Hepatocyte (in vitro differentiated cells): ENCODE results near the gene INPP5B. TPM values are rescaled to one million over a fixed set of nuclear protein-coding genes. Genes with fewer than 3 reads are reported as not detected.
A peak's percentile ranks its signal among the peaks of the same experiment; 100 is the strongest.
"Not testable (repeated sequence)": the region's sequence is repeated elsewhere in the genome, so short reads cannot be mapped to it uniquely, and the experiment has no call there.

Experiments
- DNase-seq: peaks from one replicate; pipeline ENCODE4 v3.0.0-alpha.2; 2016; ENCODE audit warnings: low spot score
- H2AFZ ChIP-seq: fragments of 200-600 bp; sonication (generic); 2 replicates; pipeline ENCODE4 v1.6.0; 2016; ENCODE audit warnings: antibody characterized with exemption, mild to moderate bottlenecking
- H3K27ac ChIP-seq: fragments of 200-600 bp; sonication (generic); 2 replicates; pipeline ENCODE4 v1.5.1; 2016; ENCODE audit warnings: mild to moderate bottlenecking
- H3K27me3 ChIP-seq: fragments of 200-600 bp; sonication (generic); 2 replicates; pipeline ENCODE4 v1.6.1; 2016
- H3K36me3 ChIP-seq: fragments of 200-600 bp; sonication (generic); replicated peaks from 2 replicates; pipeline ENCODE4 v1.5.1; 2016; ENCODE audit warnings: low read depth; ENCODE audit not compliant: insufficient read depth
- H3K4me1 ChIP-seq: fragments of 200-600 bp; sonication (generic); 2 replicates; pipeline ENCODE4 v1.5.1; 2016; ENCODE audit warnings: mild to moderate bottlenecking, moderate library complexity; ENCODE audit not compliant: insufficient read depth
- H3K4me2 ChIP-seq: fragments of 200-600 bp; sonication (generic); 2 replicates; pipeline ENCODE4 v1.6.0; 2016
- H3K4me3 ChIP-seq: fragments of 200-600 bp; sonication (generic); 2 replicates; pipeline ENCODE4 v1.5.1; 2016; ENCODE audit warnings: mild to moderate bottlenecking
- H3K79me2 ChIP-seq: fragments of 200-600 bp; sonication (generic); 2 replicates; pipeline ENCODE4 v1.6.0; 2017; ENCODE audit warnings: mild to moderate bottlenecking
- H3K9me2 ChIP-seq: fragments of 200-600 bp; sonication (generic); replicated peaks from 2 replicates; pipeline ENCODE4 v1.6.0; 2017; ENCODE audit warnings: mild to moderate bottlenecking; ENCODE audit not compliant: insufficient read depth
- H3K9me3 ChIP-seq: fragments of 200-600 bp; sonication (generic); 2 replicates; pipeline ENCODE4 v1.5.1; 2016; ENCODE audit warnings: low read depth, mild to moderate bottlenecking
- H4K20me1 ChIP-seq: fragments of 200-600 bp; sonication (generic); 2 replicates; pipeline ENCODE4 v1.6.0; 2016; ENCODE audit warnings: mild to moderate bottlenecking; ENCODE audit not compliant: insufficient read depth, poor library complexity, severe bottlenecking
- CTCF ChIP-seq: fragments of 200-600 bp; sonication (generic); IDR thresholded peaks from 2 replicates; pipeline ENCODE4 v1.5.1; 2016; ENCODE audit warnings: antibody characterized with exemption, mild to moderate bottlenecking; ENCODE audit not compliant: poor library complexity
- EZH2 ChIP-seq: fragments of 200-600 bp; sonication (generic); IDR thresholded peaks from 2 replicates; pipeline ENCODE4 v1.6.1; 2016; ENCODE audit warnings: antibody characterized with exemption, mild to moderate bottlenecking, borderline replicate concordance
- EZH2phosphoT487 ChIP-seq: fragments of 200-600 bp; sonication (generic); IDR thresholded peaks from one replicate; pipeline ENCODE4 v1.6.1; 2018; ENCODE audit warnings: antibody characterized with exemption, mild to moderate bottlenecking, low read depth, moderate library complexity; ENCODE audit not compliant: unreplicated experiment, severe bottlenecking
- WGBS: methylation state at CpG from one replicate; pipeline ENCODE4 v1.1.6; 2016; ENCODE audit warnings: low lambda C conversion rate; ENCODE audit errors: missing lambda C conversion rate; 5-methylcytosine and 5-hydroxymethylcytosine counted together
- polyA plus RNA-seq: library from polyadenylated mRNA; unstranded; fragments of >200 nt; fragmentation: Nextera tagmentation; extraction: Ambion mirVana; gene quantifications from 2 replicates; pipeline ENCODE4 v1.2.1, GENCODE V29; 2016
- total RNA-seq: library from RNA; depleted of rRNA; stranded (reverse); fragments of >200 nt; gene quantifications from 2 replicates; pipeline ENCODE4 v1.2.3, GENCODE V29; 2014

Gene INPP5B
- total and polyA plus RNA-seq, 2 experiments from 2014 or later, result 9.3 to 18.3 TPM

GRCh38 chr1:37901191-37901892 is 45.5 kb downstream of the INPP5B start:
- no peak for DNase-seq
- Histone ChIP-seq H3K4me3 (no peak overlapping the region), H3K9me3 (peaks cover 11% of the 10 kb centered on the region), H3K4me1 (no peaks in the 10 kb centered on the region), H3K9me2 (no peaks in the 10 kb centered on the region), H3K4me2 (no peak overlapping the region), H3K27me3 (no peaks in the 10 kb centered on the region), H3K79me2 (no peaks in the 10 kb centered on the region), H3K36me3 (no peaks in the 10 kb centered on the region), H2AFZ (no peak overlapping the region), H3K27ac (no peak overlapping the region), H4K20me1 (no peaks in the 10 kb centered on the region)
- WGBS, result 89% methylated on average over 8 of the region's 8 CpGs
- no peak for TF ChIP-seq EZH2phosphoT487
- no peak for TF ChIP-seq CTCF
- no peak for TF ChIP-seq EZH2

- not testable (repeated sequence) for H2AFZ ChIP-seq, H3K79me2 ChIP-seq, H3K27me3 ChIP-seq, H4K20me1 ChIP-seq, H3K4me2 ChIP-seq, H3K9me2 ChIP-seq, DNase-seq, H3K9me3 ChIP-seq, H3K4me1 ChIP-seq, H3K4me3 ChIP-seq, H3K36me3 ChIP-seq, H3K27ac ChIP-seq
- 86% methylated on average over 3 of the region's 3 CpGs for WGBS
Measured at GRCh38 chr1:37897563-37897962, 49.3 kb downstream of the INPP5B start.

GRCh38 chr1:37893673-37894072 is 53.2 kb downstream of the INPP5B start:
- 98% methylated on average over 2 of the region's 2 CpGs for whole genome bisulfite sequencing
- H2AFZ ChIP-seq, result no peak overlapping the region
- no peaks in the 10 kb centered on the region for H3K9me2 ChIP-seq
- no peak overlapping the region for H3K27ac ChIP-seq
- no peaks in the 10 kb centered on the region for H4K20me1 ChIP-seq
- no peaks in the 10 kb centered on the region for H3K27me3 ChIP-seq
- H3K36me3 ChIP-seq, result no peaks in the 10 kb centered on the region
- H3K9me3 ChIP-seq, result no peaks in the 10 kb centered on the region
- DNase-seq, result no peak
- H3K79me2 ChIP-seq, result no peaks in the 10 kb centered on the region
- H3K4me3 ChIP-seq, result no peak overlapping the region
- H3K4me1 ChIP-seq, result no peaks in the 10 kb centered on the region
- no peak overlapping the region for H3K4me2 ChIP-seq
- TF ChIP-seq EZH2 (no peak), EZH2phosphoT487 (no peak), CTCF (no peak)

GRCh38 chr1:37892151-37893047 is 54.5 kb downstream of the INPP5B start:
- Histone ChIP-seq H3K9me2 (no peaks in the 10 kb centered on the region), H3K9me3 (no peaks in the 10 kb centered on the region), H3K79me2 (no peaks in the 10 kb centered on the region), H2AFZ (no peak overlapping the region), H3K36me3 (no peaks in the 10 kb centered on the region), H3K27me3 (no peaks in the 10 kb centered on the region), H3K4me1 (no peaks in the 10 kb centered on the region), H3K4me2 (no peak overlapping the region), H3K4me3 (no peak overlapping the region), H3K27ac (peak overlapping the region; percentile 55), H4K20me1 (no peaks in the 10 kb centered on the region)
- 85% methylated on average over 5 of the region's 5 CpGs for WGBS
- no peak for TF ChIP-seq EZH2phosphoT487
- no peak for TF ChIP-seq CTCF
- TF ChIP-seq EZH2, result no peak
- no peak for DNase-seq
